BLaER1 treated with 17β-estradiol and CSF1 and Interleukin-3, amounts not matched to agents 10 nM and 100 nM (cell line): ENCODE measurements around the gene LHFPL2.
A peak's percentile ranks its signal among the peaks of the same experiment; 100 is the strongest.
"Not testable (repeated sequence)": the region's sequence is repeated elsewhere in the genome, so short reads cannot be mapped to it uniquely, and the experiment has no call there.

Experiments used
- H3K27ac ChIP-seq, 11 experiments: shearing (Covaris generic); formaldehyde crosslinking; 2 replicates each; pipeline ENCODE4 v1.8.1; 2022
- H3K27me3 ChIP-seq, 11 experiments: shearing (Covaris generic); formaldehyde crosslinking; 2 replicates each; pipeline ENCODE4 v1.8.1; 2022
- H3K36me3 ChIP-seq, 11 experiments: shearing (Covaris generic); formaldehyde crosslinking; 2 replicates each; pipeline ENCODE4 v1.8.1; 2022
- H3K4me1 ChIP-seq, 10 experiments: shearing (Covaris generic); formaldehyde crosslinking; 2 replicates each; pipeline ENCODE4 v1.8.1; 2022
- H3K4me2 ChIP-seq, 11 experiments: shearing (Covaris generic); formaldehyde crosslinking; 2 replicates each; pipeline ENCODE4 v1.8.1; 2022
- H3K4me3 ChIP-seq, 10 experiments: shearing (Covaris generic); formaldehyde crosslinking; 2 replicates each; pipeline ENCODE4 v1.8.1; 2022
- H3K9ac ChIP-seq, 11 experiments: shearing (Covaris generic); formaldehyde crosslinking; 2 replicates each; pipeline ENCODE4 v1.8.1; 2022
- H3K9me3 ChIP-seq, 11 experiments: shearing (Covaris generic); formaldehyde crosslinking; replicated peaks in 1 of 11; 2 replicates each; pipeline ENCODE4 v1.8.1; 2022
- H4K20me1 ChIP-seq, 11 experiments: shearing (Covaris generic); formaldehyde crosslinking; 2 replicates each; pipeline ENCODE4 v1.8.1; 2022
- Cebpa-rat ChIP-seq, 11 experiments: shearing (Covaris generic); IDR thresholded peaks; 2 replicates each; pipeline ENCODE4 v1.8.1; 2022

Gene LHFPL2

DNA sequence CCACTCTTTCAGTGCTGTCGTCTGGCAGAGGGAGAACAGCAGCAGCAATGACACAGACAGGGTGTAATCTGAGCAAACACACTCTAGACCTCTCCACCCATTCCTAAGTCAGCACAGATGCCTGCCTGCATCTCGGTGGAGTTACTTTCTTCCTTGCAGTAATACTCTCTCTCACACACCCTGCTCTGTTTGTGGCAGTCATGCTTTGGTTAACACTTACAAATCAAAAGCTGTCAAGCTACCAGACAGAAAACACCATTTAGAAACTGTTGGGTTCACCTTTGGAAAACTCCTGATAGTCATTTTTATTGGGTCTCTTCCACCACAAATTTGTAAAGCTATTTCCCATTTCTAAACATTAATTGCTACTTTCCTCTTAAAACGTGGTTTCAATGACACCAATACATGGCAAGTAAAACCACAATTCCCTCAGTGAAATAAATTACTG is 27.3 kb downstream of the LHFPL2 start:
- Histone ChIP-seq H3K4me2 (peak overlapping the region in 8 of 11 experiments; percentile 3 to 52 (median 45); a peak in 14 of 22 replicates), H4K20me1 (0 out of 22 replicates have a peak, but pooled peaks cover 0 to 11% (median 0%) of the 10 kb centered on the region in 11 experiments), H3K9me3 (peaks cover 0 to 21% (median 11%) of the 10 kb centered on the region in 11 experiments; a peak in 19 of 22 replicates), H3K4me1 (peaks cover 0 to 36% (median 26%) of the 10 kb centered on the region in 10 experiments; a peak in 18 of 20 replicates), H3K36me3 (peaks cover 0 to 89% (median 0%) of the 10 kb centered on the region in 11 experiments; a peak in 9 of 22 replicates), H3K4me3 (no peak overlapping the region), H3K9ac (no peak overlapping the region), H3K27me3 (no peaks in the 10 kb centered on the region), H3K27ac (no peak overlapping the region)
- no peak for TF ChIP-seq Cebpa-rat (IDR thresholded peaks at IDR 0.05)

- H3K4me1 ChIP-seq, result peaks cover 0 to 27% (median 21%) of the 10 kb centered on the region in 10 experiments; a peak in 18 of 20 replicates
- H3K9me3 ChIP-seq, result peaks cover 0 to 21% (median 11%) of the 10 kb centered on the region in 11 experiments; a peak in 19 of 22 replicates
- peaks cover 0 to 11% (median 0%) of the 10 kb centered on the region in 11 experiments; a peak in 1 of 22 replicates for H4K20me1 ChIP-seq
- H3K9ac ChIP-seq, H3K27ac ChIP-seq, H3K4me3 ChIP-seq, H3K4me2 ChIP-seq, H3K27me3 ChIP-seq: not testable (repeated sequence)
- H3K36me3 ChIP-seq, result peaks cover 0 to 87% (median 0%) of the 10 kb centered on the region in 11 experiments; a peak in 9 of 22 replicates
These were observed 28.5 kb downstream of the LHFPL2 start for GRCh38 chr5:78620119-78620518.

- H3K9ac ChIP-seq, result no peak overlapping the region
- H3K4me2 ChIP-seq, result no peak overlapping the region
- TF ChIP-seq Cebpa-rat (IDR thresholded peaks at IDR 0.05), result no peak
- H4K20me1 ChIP-seq, result peaks cover 0 to 15% (median 0%) of the 10 kb centered on the region in 11 experiments; a peak in 1 of 22 replicates
- no peak overlapping the region for H3K27ac ChIP-seq
- no peak overlapping the region for H3K4me3 ChIP-seq
- no peaks in the 10 kb centered on the region for H3K27me3 ChIP-seq
- peaks cover 0 to 19% (median 14%) of the 10 kb centered on the region in 10 experiments; a peak in 18 of 20 replicates for H3K4me1 ChIP-seq
- H3K9me3 ChIP-seq, result peaks cover 0 to 21% (median 11%) of the 10 kb centered on the region in 11 experiments; a peak in 19 of 22 replicates
- peaks cover 0 to 86% (median 0%) of the 10 kb centered on the region in 11 experiments; a peak in 9 of 22 replicates for H3K36me3 ChIP-seq
These were observed 30.3 kb downstream of the LHFPL2 start for GRCh38 chr5:78618303-78618702.

DNA sequence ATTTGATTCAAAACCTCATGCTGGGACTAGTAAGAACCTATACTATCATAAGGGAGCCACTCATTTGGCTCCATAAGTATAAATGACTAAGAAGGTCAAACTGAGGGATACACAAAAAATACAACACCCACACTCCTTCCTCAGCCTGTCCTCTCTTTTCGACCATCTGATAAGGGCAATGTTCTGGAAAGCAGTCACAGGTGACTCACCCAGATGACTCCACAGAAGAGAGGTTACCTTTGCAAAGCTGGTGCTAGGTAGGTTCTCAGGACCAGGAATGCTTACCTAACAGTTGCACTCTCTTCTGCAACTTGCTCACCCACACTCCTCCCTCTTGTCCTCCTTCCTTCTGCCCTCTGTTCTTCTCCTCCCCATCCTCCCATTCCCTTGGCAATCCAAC is 32.9 kb downstream of the LHFPL2 start:
- Histone ChIP-seq H3K4me1 (peaks cover 0 to 3% (median under 1%) of the 10 kb centered on the region in 10 experiments; a peak in 4 of 20 replicates), H3K9me3 (peaks cover 0 to 18% (median 10%) of the 10 kb centered on the region in 11 experiments; a peak in 19 of 22 replicates), H3K27ac (no peak overlapping the region), H3K4me2 (no peak overlapping the region), H3K4me3 (no peak overlapping the region), H3K27me3 (no peaks in the 10 kb centered on the region), H4K20me1 (peaks cover 0 to 4% (median 0%) of the 10 kb centered on the region in 11 experiments; a peak in 1 of 22 replicates), H3K9ac (no peak overlapping the region), H3K36me3 (peaks cover 0 to 83% (median 0%) of the 10 kb centered on the region in 11 experiments; a peak in 9 of 22 replicates)
- no peak for TF ChIP-seq Cebpa-rat (IDR thresholded peaks at IDR 0.05)

DNA sequence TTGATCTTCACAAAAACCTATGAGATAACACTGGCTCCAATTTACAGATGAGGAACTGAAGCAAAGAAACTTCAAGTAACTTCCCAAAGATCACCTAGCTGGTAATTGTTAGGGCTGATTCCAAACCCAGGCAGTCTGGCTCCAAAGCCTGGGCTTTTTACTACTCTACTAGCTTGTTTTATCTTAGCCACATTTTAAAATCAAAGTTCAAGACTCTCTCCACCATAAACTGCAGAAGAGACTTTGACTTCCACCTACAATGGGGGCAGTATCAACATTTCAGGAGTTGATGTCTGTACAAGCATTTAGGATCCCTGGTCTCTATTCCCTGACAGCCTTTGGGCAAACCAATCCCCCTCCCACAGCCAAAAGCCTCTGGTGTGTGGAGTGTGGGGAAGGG is 33.8 kb downstream of the LHFPL2 start:
- Histone ChIP-seq H3K4me3 (no peak overlapping the region), H3K27me3 (no peaks in the 10 kb centered on the region), H3K4me1 (no peaks in the 10 kb centered on the region), H4K20me1 (peaks cover 0 to 4% (median 0%) of the 10 kb centered on the region in 11 experiments; a peak in 1 of 22 replicates), H3K36me3 (peaks cover 0 to 83% (median 0%) of the 10 kb centered on the region in 11 experiments; a peak in 6 of 22 replicates), H3K9ac (no peak overlapping the region), H3K4me2 (no peak overlapping the region), H3K27ac (no peak overlapping the region), H3K9me3 (peaks cover 0 to 11% (median 3%) of the 10 kb centered on the region in 11 experiments; a peak in 5 of 22 replicates)
- TF ChIP-seq Cebpa-rat (IDR thresholded peaks at IDR 0.05), result no peak

- Histone ChIP-seq H3K9me3 (peaks cover 0 to 7% (median 0%) of the 10 kb centered on the region in 11 experiments; a peak in 4 of 22 replicates), H3K27me3 (no peaks in the 10 kb centered on the region), H3K4me3 (no peak overlapping the region), H3K36me3 (peaks cover 0 to 90% (median 0%) of the 10 kb centered on the region in 11 experiments; a peak in 6 of 22 replicates), H4K20me1 (peaks cover 0 to 4% (median 0%) of the 10 kb centered on the region in 11 experiments; a peak in 1 of 22 replicates), H3K27ac (no peak overlapping the region), H3K4me1 (no peaks in the 10 kb centered on the region), H3K4me2 (no peak overlapping the region), H3K9ac (no peak overlapping the region)
- TF ChIP-seq Cebpa-rat (IDR thresholded peaks at IDR 0.05), result no peak
These were observed 34.8 kb downstream of the LHFPL2 start for GRCh38 chr5:78613756-78614155.

DNA sequence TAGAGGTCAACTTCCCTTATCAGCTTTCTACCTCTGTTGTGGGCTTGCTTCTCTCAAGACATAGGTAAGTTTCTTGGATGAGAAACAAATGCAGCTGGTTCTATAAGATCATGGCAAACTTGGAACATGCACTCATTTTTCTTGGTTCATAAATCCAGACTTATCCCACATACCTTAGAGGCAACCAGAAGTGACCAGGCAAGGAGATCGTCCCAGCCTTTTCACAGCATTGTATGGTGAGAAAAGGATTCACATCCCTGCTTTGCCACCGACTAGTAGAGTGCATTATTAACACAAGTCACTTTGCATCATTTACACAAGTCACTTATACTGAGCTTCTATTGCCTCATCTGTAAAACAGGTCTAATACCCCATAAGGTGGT is 35.4 kb downstream of the LHFPL2 start:
- H3K9me3 ChIP-seq, result peaks cover 0 to under 1% (median 0%) of the 10 kb centered on the region in 11 experiments; a peak in 2 of 22 replicates
- no peak overlapping the region for H3K4me3 ChIP-seq
- no peak overlapping the region for H3K27ac ChIP-seq
- no peak overlapping the region for H3K4me2 ChIP-seq
- TF ChIP-seq Cebpa-rat (IDR thresholded peaks at IDR 0.05), result no peak
- H3K27me3 ChIP-seq, result no peaks in the 10 kb centered on the region
- H3K36me3 ChIP-seq, result peaks cover 0 to 88% (median 0%) of the 10 kb centered on the region in 11 experiments; a peak in 6 of 22 replicates
- peaks cover 0 to 4% (median 0%) of the 10 kb centered on the region in 11 experiments; a peak in 1 of 22 replicates for H4K20me1 ChIP-seq
- no peak overlapping the region for H3K9ac ChIP-seq
- no peaks in the 10 kb centered on the region for H3K4me1 ChIP-seq

- no peak overlapping the region for H3K4me3 ChIP-seq
- no peaks in the 10 kb centered on the region for H3K27me3 ChIP-seq
- H3K9me3 ChIP-seq, result no peaks in the 10 kb centered on the region
- H3K27ac ChIP-seq, result no peak overlapping the region
- no peak overlapping the region for H3K4me2 ChIP-seq
- no peak for TF ChIP-seq Cebpa-rat (IDR thresholded peaks at IDR 0.05)
- no peak overlapping the region for H3K9ac ChIP-seq
- peaks cover 0 to 88% (median 0%) of the 10 kb centered on the region in 11 experiments; a peak in 6 of 22 replicates for H3K36me3 ChIP-seq
- H3K4me1 ChIP-seq, result no peaks in the 10 kb centered on the region
- peaks cover 0 to 4% (median 0%) of the 10 kb centered on the region in 11 experiments; a peak in 1 of 22 replicates for H4K20me1 ChIP-seq
These were observed 36.1 kb downstream of the LHFPL2 start for GRCh38 chr5:78612227-78613150.
